Aorta (tissue), 5 donors: Measurements from ENCODE around the gene TMEM225B. TPM values are rescaled to one million over a fixed set of nuclear protein-coding genes. Genes with fewer than 3 reads are reported as not detected.

Experiments used
- ATAC-seq: fragments of 200-7000 bp; cut with Tn5 transposase; one replicate; pipeline ENCODE4 v1.9.1; 2022; ENCODE audit warnings: moderate library complexity; ENCODE audit not compliant: low FRiP score
- DNase-seq, 2 donors: peaks; one replicate each; pipeline ENCODE4 v3.0.0-alpha.2; 2020
- H3K27ac ChIP-seq, 2 donors: one replicate each; pipeline ENCODE4 v1.5.1; 2013; ENCODE audit warnings: low read length in 2 of 2, mild to moderate bottlenecking in 2 of 2, moderate library complexity in 2 of 2, control low read depth in 1 of 2, inconsistent platforms in 1 of 2, low read depth in 1 of 2
- H3K27me3 ChIP-seq, 2 donors: one replicate each; pipeline ENCODE4 v1.6.1; 2013; ENCODE audit warnings: control low read depth in 1 of 2, low read length in 1 of 2, mild to moderate bottlenecking in 1 of 2, moderate library complexity in 1 of 2; ENCODE audit not compliant: insufficient read depth in 2 of 2, control insufficient read depth in 1 of 2
- H3K36me3 ChIP-seq, 2 donors: one replicate each; pipeline ENCODE4 v1.6.1; 2013; ENCODE audit warnings: control low read depth in 1 of 2, low read length in 1 of 2, mild to moderate bottlenecking in 1 of 2; ENCODE audit not compliant: insufficient read depth in 2 of 2, control insufficient read depth in 1 of 2
- H3K4me1 ChIP-seq, 2 donors: one replicate each; pipeline ENCODE4 v1.6.1; 2013; ENCODE audit warnings: low read length in 2 of 2, control low read depth in 1 of 2, mild to moderate bottlenecking in 1 of 2, moderate library complexity in 1 of 2; ENCODE audit not compliant: insufficient read depth in 2 of 2, control insufficient read depth in 1 of 2
- H3K4me3 ChIP-seq, 2 donors: one replicate each; pipeline ENCODE4 v1.5.1; 2013; ENCODE audit warnings: low read length in 2 of 2, control low read depth in 1 of 2, mild to moderate bottlenecking in 1 of 2
- H3K9me3 ChIP-seq: one replicate; pipeline ENCODE4 v1.6.1; 2013; ENCODE audit warnings: mild to moderate bottlenecking, low read length; ENCODE audit not compliant: control insufficient read depth
- WGBS, 2 donors: extraction: QIAGEN DNeasy Blood & Tissue Kit; methylation state at CpG; one replicate each; pipeline ENCODE4 v1.1.7; 2013; 5-methylcytosine and 5-hydroxymethylcytosine counted together
- intact Hi-C, 2 donors: fragments of 100-400 bp; cut with DNase I; formaldehyde crosslinking; loops; one replicate each; pipeline versions ENCODE4 v1.14.2 to v1.15.0; 2022
- polyA plus RNA-seq, 2 donors: library from polyadenylated mRNA; stranded (reverse); fragments of 200-250 nt; gene quantifications; one replicate each; pipeline ENCODE4 v1.2.3, GENCODE V29; 2013
- total RNA-seq, 2 donors: library from RNA; stranded (reverse); fragmentation: NEBNext Ultra II Directional; extraction: Animal tissue kit (Norgen Biotek cat#: 25700); gene quantifications; one replicate each; pipeline ENCODE4 v1.2.1, GENCODE V29; 2021
- donor health status: healthy with polysubstance abuse.
- donor health status: Bipolar disorder and iron deficiency.
- donor health status: DM: no; HTN: no; CAD: no.
- donor health status: DM: no; HTN: no; CAD: no.
- donor health status: DM: yes; HTN: yes; CAD: no.

Gene TMEM225B
- total and polyA plus RNA-seq, 4 donors, result 0.52 to 1.7 (median 0.95) TPM

DNA sequence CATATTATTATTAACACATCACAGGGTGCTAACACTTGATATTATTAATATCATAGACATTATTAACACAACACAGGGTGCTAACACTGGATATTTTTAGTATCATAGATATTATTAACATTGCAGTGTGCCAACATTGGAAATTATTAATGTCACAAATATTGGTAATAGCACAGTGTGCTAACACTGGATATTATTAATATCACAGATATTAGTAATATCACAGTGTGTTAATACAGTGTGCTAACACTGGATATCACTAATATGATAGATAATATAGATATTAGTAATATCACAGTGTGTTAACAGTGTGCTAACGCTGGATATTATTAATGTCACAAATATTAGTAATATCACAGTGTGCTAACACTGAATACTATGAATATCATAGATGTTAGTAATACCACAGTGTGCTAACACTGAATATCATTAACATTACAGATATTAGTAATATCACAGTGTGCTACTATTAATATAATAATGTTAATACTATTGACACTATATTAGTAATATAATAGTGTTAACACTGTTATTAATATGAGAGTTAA is 1.6 kb upstream of the TMEM225B start:
- WGBS, 2 donors, result 86 to 90% methylated on average over 1 of the region's 1 CpG
- intact Hi-C loops, result no loop called here
- no peak overlapping the region for H3K27ac ChIP-seq
- ATAC-seq (no peak), DNase-seq (no peak)
- H3K36me3 ChIP-seq, result no peaks in the 10 kb centered on the region
- no peaks in the 10 kb centered on the region for H3K27me3 ChIP-seq
- H3K9me3 ChIP-seq, result no peaks in the 10 kb centered on the region
- no peaks in the 10 kb centered on the region for H3K4me1 ChIP-seq
- H3K4me3 ChIP-seq, result no peak overlapping the region

DNA sequence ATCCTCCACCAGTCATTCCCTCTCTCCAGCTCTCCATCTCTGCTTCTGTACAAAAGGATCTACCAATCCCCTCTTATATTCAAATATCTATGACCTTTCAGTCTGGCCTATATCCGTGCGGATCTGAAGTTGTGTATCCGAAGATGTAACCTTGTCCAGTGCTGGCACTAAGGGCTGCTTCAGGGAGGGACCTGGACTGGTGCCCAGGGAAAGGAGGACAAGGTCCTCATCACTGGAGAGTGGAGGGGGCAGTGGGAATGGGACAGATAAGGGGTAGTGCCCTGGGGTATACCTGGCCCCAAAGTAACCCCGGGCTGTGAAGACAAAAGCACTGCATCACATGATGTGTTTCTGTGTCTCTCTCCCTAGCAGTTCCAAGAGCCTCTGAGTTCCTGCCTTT is 1.8 kb downstream of the TMEM225B start:
- 75 to 80% methylated on average over 4 of the region's 4 CpGs for WGBS, 2 donors
- intact Hi-C loops, result no loop called here
- Histone ChIP-seq H3K27me3 (no peaks in the 10 kb centered on the region), H3K36me3 (no peaks in the 10 kb centered on the region), H3K9me3 (no peaks in the 10 kb centered on the region), H3K4me3 (no peak overlapping the region), H3K4me1 (no peaks in the 10 kb centered on the region), H3K27ac (no peak overlapping the region)
- peak; percentile 20 for ATAC-seq
- DNase-seq, result no peak

DNA sequence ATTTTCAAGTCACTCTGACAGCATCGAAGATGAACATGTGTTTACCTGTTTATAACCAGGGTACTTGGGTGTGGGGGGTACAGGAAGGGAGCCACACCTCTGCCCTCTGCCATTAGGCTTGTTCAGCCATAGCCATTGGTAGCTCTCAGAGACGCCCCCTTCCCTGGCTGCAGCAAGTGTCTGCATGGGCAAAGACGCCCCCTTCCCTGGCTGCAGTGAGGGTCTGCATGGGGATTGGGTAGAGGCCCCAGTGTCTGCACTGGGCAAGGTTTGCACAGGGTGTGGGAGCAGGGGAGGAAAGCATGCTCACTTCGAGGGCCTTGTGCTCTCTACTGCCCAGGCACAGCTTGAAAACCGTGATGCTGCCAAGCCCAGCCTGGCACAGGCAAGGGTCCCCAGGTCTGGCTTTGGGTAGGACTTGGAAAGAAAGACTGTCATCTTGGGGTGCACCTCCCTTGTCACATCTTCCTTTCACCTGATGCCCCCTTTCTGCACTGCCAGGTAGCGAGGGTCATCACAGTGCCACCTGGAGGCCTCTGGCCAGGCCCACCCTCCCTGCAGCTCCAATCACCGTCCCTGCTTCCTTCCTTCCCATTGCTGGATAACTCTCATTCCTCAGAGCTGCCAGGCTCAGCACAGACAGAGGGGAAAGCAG is 3.7 kb downstream of the TMEM225B start:
- H3K4me3 ChIP-seq, result no peak overlapping the region
- H3K27me3 ChIP-seq, result no peaks in the 10 kb centered on the region
- ATAC-seq, result no peak
- no peaks in the 10 kb centered on the region for H3K4me1 ChIP-seq
- no peak overlapping the region for H3K27ac ChIP-seq
- intact Hi-C loops, result no loop called here
- WGBS, 2 donors, result 58 to 62% methylated on average over 7 of the region's 7 CpGs
- H3K36me3 ChIP-seq, result no peaks in the 10 kb centered on the region
- H3K9me3 ChIP-seq, result no peaks in the 10 kb centered on the region
- no peak for DNase-seq

DNA sequence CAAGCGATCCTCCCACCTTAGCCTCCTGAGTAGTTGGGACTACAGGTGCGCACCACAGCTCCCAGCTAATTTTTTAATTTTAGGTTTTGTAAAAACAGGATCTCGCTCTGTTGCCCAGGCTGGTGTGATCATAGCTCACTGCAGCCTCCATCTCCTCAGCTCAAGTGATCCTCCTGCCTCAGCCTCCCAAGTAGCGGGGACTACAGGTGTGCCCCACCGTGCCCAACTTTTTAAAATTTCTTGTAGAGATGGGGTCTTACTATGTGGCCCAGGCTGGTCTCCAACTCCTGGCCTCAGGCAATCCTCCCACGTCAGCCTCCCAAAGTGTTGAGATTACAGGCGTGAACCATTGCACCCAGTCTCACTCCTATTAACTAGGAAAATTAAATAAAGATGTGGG is 7.5 kb downstream of the TMEM225B start:
- Histone ChIP-seq H3K27ac (no peak overlapping the region), H3K4me1 (no peaks in the 10 kb centered on the region), H3K4me3 (no peak overlapping the region), H3K27me3 (no peaks in the 10 kb centered on the region), H3K36me3 (no peaks in the 10 kb centered on the region), H3K9me3 (no peaks in the 10 kb centered on the region)
- 92 to 94% methylated on average over 7 of the region's 7 CpGs for WGBS, 2 donors
- no peak for DNase-seq
- ATAC-seq, result no peak
- intact Hi-C loops, result no loop called here

DNA sequence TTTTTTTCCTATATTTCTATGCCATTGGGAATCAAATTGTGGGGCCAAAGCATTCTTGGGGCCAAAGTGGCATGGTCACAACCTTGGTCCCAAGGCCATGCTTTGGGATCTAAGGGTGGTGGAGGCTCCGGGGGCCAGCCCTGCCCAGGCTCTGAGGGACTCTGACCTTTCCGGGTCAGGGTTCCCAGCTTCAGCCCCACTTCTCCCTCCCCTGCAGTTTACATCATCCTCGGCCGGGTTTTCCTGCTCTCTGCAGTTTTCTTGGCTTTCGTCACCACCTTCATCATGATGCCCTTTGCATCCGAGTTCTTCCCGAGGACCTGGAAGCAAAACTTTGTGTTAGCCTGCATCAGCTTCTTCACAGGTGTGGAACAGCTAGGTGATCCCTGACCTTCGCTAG is 8.5 kb downstream of the TMEM225B start:
- no peaks in the 10 kb centered on the region for H3K9me3 ChIP-seq
- H3K36me3 ChIP-seq, result no peaks in the 10 kb centered on the region
- no peaks in the 10 kb centered on the region for H3K4me1 ChIP-seq
- DNase-seq (no peak), ATAC-seq (no peak)
- 62 to 65% methylated on average over 8 of the region's 8 CpGs for WGBS, 2 donors
- no peaks in the 10 kb centered on the region for H3K27me3 ChIP-seq
- no peak overlapping the region for H3K27ac ChIP-seq
- no peak overlapping the region for H3K4me3 ChIP-seq
- intact Hi-C loops, result no loop called here

DNA sequence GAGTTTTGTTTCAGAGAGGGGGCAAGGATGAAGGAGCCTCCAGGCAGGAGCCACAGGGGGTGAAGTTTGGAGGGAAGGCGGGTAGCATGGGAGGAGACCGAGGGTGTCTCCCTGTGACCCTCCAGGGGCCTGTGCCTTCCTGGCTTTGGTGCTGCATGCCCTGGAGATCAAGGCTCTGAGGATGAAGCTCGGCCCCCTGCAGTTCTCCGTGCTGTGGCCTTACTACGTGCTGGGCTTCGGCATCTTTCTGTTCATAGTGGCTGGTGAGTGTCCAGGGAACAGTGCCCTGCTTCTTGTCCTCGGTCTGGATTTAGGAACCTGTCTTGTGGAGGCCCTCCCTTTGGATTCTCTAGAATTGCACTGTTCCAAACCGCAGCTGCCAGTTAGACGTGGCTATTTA is 9.5 kb downstream of the TMEM225B start:
- no peaks in the 10 kb centered on the region for H3K36me3 ChIP-seq
- no peaks in the 10 kb centered on the region for H3K27me3 ChIP-seq
- H3K9me3 ChIP-seq, result no peaks in the 10 kb centered on the region
- intact Hi-C loops, result no loop called here
- H3K4me3 ChIP-seq, result no peak overlapping the region
- DNase-seq, result no peak
- H3K4me1 ChIP-seq, result no peaks in the 10 kb centered on the region
- ATAC-seq, result no peak
- 68 to 72% methylated on average over 9 of the region's 9 CpGs for WGBS, 2 donors
- H3K27ac ChIP-seq, result no peak overlapping the region

DNA sequence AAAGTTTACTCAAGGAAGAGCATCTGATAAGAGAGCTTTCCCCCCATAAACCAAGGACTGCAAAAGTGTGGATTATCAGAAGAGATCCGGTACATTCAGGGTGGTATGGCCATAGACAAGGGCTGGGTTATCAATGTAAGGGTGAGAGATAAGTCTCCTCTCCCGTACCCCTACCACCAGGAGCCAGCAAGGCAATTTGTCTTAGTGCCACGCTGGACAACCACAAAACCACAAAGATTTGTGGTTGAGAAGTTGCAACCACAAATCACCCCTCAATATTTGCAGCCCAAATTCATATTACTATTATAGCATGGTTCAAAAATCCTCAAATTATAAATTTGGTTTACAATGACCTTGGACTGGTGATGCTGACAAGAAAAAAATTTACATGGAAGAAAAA is 16.4 kb downstream of the TMEM225B start:
- Histone ChIP-seq H3K36me3 (peaks cover 0 to 2% of the 10 kb centered on the region in 2 donors), H3K27ac (no peak overlapping the region), H3K9me3 (no peaks in the 10 kb centered on the region), H3K4me1 (no peaks in the 10 kb centered on the region), H3K27me3 (no peaks in the 10 kb centered on the region), H3K4me3 (no peak overlapping the region)
- intact Hi-C loops, result no loop called here
- ATAC-seq (no peak), DNase-seq (no peak)
- WGBS, 2 donors, result 66 to 69% methylated on average over 3 of the region's 3 CpGs

DNA sequence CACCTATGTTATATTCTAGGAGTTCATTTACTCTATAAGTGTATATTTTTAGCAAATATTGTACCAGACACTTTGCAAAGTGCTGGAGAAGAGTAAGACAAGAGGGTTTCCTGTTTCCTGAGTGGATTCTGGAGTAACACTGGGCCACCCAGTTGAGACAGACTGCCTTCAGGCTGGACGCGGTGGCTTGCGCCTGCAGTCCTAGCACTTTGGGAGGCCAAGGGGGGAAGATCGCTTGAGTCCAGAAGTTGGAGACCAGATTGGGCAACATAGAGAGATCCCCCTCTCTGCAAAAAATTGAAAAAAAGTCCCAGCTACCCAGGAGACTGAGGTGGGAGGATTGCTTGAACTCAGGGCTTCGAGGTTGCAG is 17.9 kb downstream of the TMEM225B start:
- DNase-seq (no peak), ATAC-seq (no peak)
- Histone ChIP-seq H3K27me3 (no peaks in the 10 kb centered on the region), H3K27ac (no peak overlapping the region), H3K4me3 (peak overlapping the region; percentile 77 to 89), H3K4me1 (no peaks in the 10 kb centered on the region), H3K36me3 (peaks cover 0 to 2% of the 10 kb centered on the region in 2 donors), H3K9me3 (no peaks in the 10 kb centered on the region)
- 89 to 90% methylated on average over 5 of the region's 5 CpGs for WGBS, 2 donors
- intact Hi-C loops, result no loop called here

DNA sequence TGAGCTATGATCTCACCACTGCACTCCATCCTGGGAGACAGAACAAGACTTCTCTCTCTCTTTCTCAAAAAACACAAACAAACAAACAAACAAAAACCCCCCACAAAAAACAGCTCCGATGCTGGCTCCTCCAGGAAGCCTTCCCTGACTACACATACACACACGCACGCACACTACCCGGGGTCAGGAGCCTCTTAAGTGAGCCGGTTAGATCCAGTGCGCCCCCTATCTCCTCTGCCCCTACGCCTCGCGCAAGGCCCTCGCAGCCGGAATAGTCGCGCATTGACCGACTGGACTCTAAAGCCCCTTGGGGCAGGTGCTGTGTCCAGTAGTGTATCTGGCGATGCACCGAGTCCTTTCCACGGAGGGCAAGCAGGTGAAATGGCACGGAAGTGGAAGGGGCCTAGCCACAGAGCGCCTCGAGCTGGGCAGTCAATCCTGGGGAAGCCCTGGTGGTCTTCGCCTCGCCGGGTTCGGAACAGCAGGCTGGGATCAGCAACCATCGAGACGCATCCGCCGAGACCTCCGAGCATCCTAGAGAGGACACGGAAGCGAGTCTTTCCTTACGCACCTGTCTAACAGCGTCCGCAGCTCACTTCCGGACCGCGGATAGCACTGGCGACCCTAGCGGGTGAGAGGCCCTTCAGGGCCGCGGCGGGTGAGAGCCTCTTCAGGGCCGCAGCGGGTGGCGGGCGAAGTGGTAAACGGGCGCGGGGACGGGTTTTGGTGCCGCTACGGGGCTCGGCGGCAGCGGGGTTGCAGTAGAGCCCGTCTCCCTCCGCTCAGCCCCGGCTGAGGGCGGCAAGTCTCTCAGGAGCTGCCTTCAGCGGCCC is 18.5 kb downstream of the TMEM225B start, which contains the start of gene ZSCAN25:
ZSCAN25 (plus strand) TSS at position 588 of the 833 bp plus-strand sequence. CDS start 2,661 bp downstream, outside the sequence.
- H3K36me3 ChIP-seq, result peaks cover 0 to 2% of the 10 kb centered on the region in 2 donors
- 1% methylated on average over 60 of the region's 60 CpGs for WGBS, 2 donors
- DNase-seq, result peak; percentile 92 to 95
- H3K27ac ChIP-seq, result peak within 1 kb of the TSS in 1 of 2 donors; percentile 85
- no peaks in the 10 kb centered on the region for H3K4me1 ChIP-seq
- peak; percentile 97 for ATAC-seq
- no peaks in the 10 kb centered on the region for H3K9me3 ChIP-seq
- intact Hi-C loops, result no loop called here
- H3K4me3 ChIP-seq, result peak within 1 kb of the TSS; percentile 77 to 89
- no peaks in the 10 kb centered on the region for H3K27me3 ChIP-seq
